IPS-11a (cell line): ENCODE data around the gene ACAP1.
A peak's percentile ranks its signal among the peaks of the same experiment; 100 is the strongest.

Source experiments
- H3K4me3 ChIP-seq: one replicate; pipeline ENCODE4 v1.5.1; 2013; ENCODE audit warnings: low read depth, low read length, control low read depth

ACAP1 gene

GRCh38 chr17:7384489-7385081, 48.3 kb downstream of the ACAP1 start:
- H3K4me3 ChIP-seq: peak overlapping the region; percentile 43

- no peak overlapping the region for H3K4me3 ChIP-seq
Observed at GRCh38 chr17:7388856-7389255, 52.5 kb downstream of the ACAP1 start.

GRCh38 chr17:7389924-7390910, 53.9 kb downstream of the ACAP1 start:
- H3K4me3 ChIP-seq: no peak overlapping the region

GRCh38 chr17:7391307-7391706, 55.0 kb downstream of the ACAP1 start:
- H3K4me3 ChIP-seq: no peak overlapping the region

GRCh38 chr17:7392696-7393612, 56.6 kb downstream of the ACAP1 start:
- H3K4me3 ChIP-seq: peak overlapping the region; percentile 62

GRCh38 chr17:7393613-7394451, 57.5 kb downstream of the ACAP1 start:
- peak overlapping the region; percentile 62 for H3K4me3 ChIP-seq

GRCh38 chr17:7394452-7395191, 58.3 kb downstream of the ACAP1 start, which contains the start of gene PLSCR3:
TSS of gene PLSCR3 (minus strand) at chr17:7394525. CDS start at chr17:7394110, 415 bp downstream.
- H3K4me3 ChIP-seq: peak within 1 kb of the TSS; percentile 67

- no peak overlapping the region for H3K4me3 ChIP-seq
Observed at GRCh38 chr17:7396147-7396546, 59.8 kb downstream of the ACAP1 start.

GRCh38 chr17:7398612-7399011, 62.3 kb downstream of the ACAP1 start:
- H3K4me3 ChIP-seq: no peak overlapping the region
